ENCODE data around the gene TPRG1.

TPRG1 gene

GRCh38 chr3:189171707-189172106 is at the start of gene TPRG1:
Gene TPRG1, plus strand, starts transcription at chr3:189171971. Its CDS starts 35,414 bp downstream, at chr3:189207385.
- DNase-seq = no peak

GRCh38 chr3:189122110-189122509 is 49.7 kb upstream of the TPRG1 start:
- no peak for DNase-seq

- no peak for DNase-seq
Measured at GRCh38 chr3:189122526-189123205, 49.1 kb upstream of the TPRG1 start.

- DNase-seq = no peak
Measured at GRCh38 chr3:189123595-189124387, 48.0 kb upstream of the TPRG1 start.

- DNase-seq = no peak
Measured at GRCh38 chr3:189132231-189132671, 39.5 kb upstream of the TPRG1 start.

GRCh38 chr3:189132839-189133238 is 38.9 kb upstream of the TPRG1 start:
- no peak for DNase-seq

GRCh38 chr3:189133768-189134167 is 38.0 kb upstream of the TPRG1 start:
- DNase-seq = no peak

- DNase-seq = no peak
Measured at GRCh38 chr3:189137416-189137815, 34.4 kb upstream of the TPRG1 start.

- DNase-seq = no peak
Measured at GRCh38 chr3:189138901-189139610, 32.7 kb upstream of the TPRG1 start.

- no peak for DNase-seq
Measured at GRCh38 chr3:189139611-189139940, 32.2 kb upstream of the TPRG1 start.

- DNase-seq = no peak
Measured at GRCh38 chr3:189142527-189142926, 29.2 kb upstream of the TPRG1 start.

- DNase-seq = no peak
Measured at GRCh38 chr3:189143321-189143720, 28.4 kb upstream of the TPRG1 start.

- no peak for DNase-seq
Measured at GRCh38 chr3:189143771-189144170, 28.0 kb upstream of the TPRG1 start.

GRCh38 chr3:189144645-189145044 is 27.1 kb upstream of the TPRG1 start:
- no peak for DNase-seq

- no peak for DNase-seq
Measured at GRCh38 chr3:189146848-189147247, 24.9 kb upstream of the TPRG1 start.

GRCh38 chr3:189148081-189148507 is 23.7 kb upstream of the TPRG1 start:
- DNase-seq = peak; percentile 2

- no peak for DNase-seq
Measured at GRCh38 chr3:189149203-189149602, 22.6 kb upstream of the TPRG1 start.

- no peak for DNase-seq
Measured at GRCh38 chr3:189157232-189158007, 14.4 kb upstream of the TPRG1 start.

GRCh38 chr3:189158034-189158433 is 13.7 kb upstream of the TPRG1 start:
- DNase-seq = no peak

- no peak for DNase-seq
Measured at GRCh38 chr3:189160519-189161309, 11.1 kb upstream of the TPRG1 start.

- DNase-seq = no peak
Measured at GRCh38 chr3:189165092-189165612, 6.6 kb upstream of the TPRG1 start.

- no peak for DNase-seq
Measured at GRCh38 chr3:189166321-189166720, 5.5 kb upstream of the TPRG1 start.

All from NCI-H187 treated with DMSO at 0.1 percent for 48 hours (cell line).